ENCODE measurements around the gene RILPL1.

The RILPL1 gene

GRCh38 chr12:123524378-123524777 lies 9.1 kb downstream of the RILPL1 start:
- TF ChIP-seq, protein P1, sequence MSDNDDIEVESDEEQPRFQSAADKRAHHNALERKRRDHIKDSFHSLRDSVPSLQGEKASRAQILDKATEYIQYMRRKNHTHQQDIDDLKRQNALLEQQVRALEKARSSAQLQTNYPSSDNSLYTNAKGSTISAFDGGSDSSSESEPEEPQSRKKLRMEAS (IDR thresholded peaks at IDR 0.05; ENCODE audit: low read depth, low read length): no peak
- no peak for TF ChIP-seq CTCF (IDR thresholded peaks at IDR 0.05; ENCODE audit: low read depth, low read length)
- no peak for TF ChIP-seq MYC (IDR thresholded peaks at IDR 0.05; ENCODE audit: low read depth, low read length)
- H3K4me3 ChIP-seq (ENCODE audit: low read depth, low read length): no peak overlapping the region
- DNase-seq (ENCODE audit: low read depth): no peak

DNA sequence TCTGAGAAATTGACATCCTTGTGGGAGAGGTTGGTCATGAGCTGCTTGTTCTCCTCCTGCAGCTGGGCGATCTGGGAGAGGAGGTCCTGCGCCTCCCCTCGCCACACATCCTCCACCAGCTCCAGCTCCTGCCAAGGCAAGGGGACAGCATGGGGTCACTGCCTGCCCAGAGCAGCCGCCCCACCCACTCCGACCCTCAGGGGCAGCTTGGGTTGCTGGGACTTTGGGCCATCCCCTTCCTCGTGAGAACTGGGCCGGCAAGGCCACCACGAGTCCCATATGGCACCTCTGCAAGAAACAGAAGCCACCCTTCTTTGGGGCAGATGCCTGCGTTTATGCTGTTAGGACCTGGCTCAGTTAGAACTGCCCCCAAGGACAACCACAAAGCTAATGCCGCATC lies 10.0 kb downstream of the RILPL1 start:
- DNase-seq (ENCODE audit: low read depth): no peak
- no peak for TF ChIP-seq CTCF (IDR thresholded peaks at IDR 0.05; ENCODE audit: low read depth, low read length)
- TF ChIP-seq POLR2A (IDR thresholded peaks at IDR 0.05; ENCODE audit: extremely low read depth, insufficient read length): no peak
- TF ChIP-seq, protein P1 (IDR thresholded peaks at IDR 0.05; ENCODE audit: low read depth, low read length): no peak
- TF ChIP-seq MYC (IDR thresholded peaks at IDR 0.05; ENCODE audit: low read depth, low read length): no peak
- no peak overlapping the region for H3K4me3 ChIP-seq (ENCODE audit: low read depth, low read length)

DNA sequence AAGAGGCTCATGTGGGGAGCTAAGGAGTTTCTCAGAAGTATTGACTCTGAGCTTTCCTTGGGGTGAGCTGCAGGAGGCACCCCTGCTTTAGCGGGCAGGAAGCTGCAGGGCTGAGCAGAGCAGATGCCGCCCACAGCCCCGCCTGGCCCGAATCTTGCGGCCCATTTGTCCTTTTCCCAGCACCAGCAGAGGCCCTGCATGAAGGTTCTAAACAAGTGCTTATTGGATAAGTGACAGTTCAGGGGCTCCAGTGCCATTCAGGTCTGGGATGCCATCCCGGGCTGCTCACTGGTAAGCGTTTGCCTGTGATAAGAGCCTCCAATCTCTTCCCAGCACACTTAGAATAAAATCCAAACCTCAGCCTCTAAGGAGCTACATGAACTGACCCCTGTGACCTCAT lies 11.4 kb downstream of the RILPL1 start:
- TF ChIP-seq POLR2A (IDR thresholded peaks at IDR 0.05; ENCODE audit: extremely low read depth, insufficient read length): no peak
- TF ChIP-seq, protein P1 (IDR thresholded peaks at IDR 0.05; ENCODE audit: low read depth, low read length): no peak
- no peak for TF ChIP-seq MYC (IDR thresholded peaks at IDR 0.05; ENCODE audit: low read depth, low read length)
- TF ChIP-seq CTCF (IDR thresholded peaks at IDR 0.05; ENCODE audit: low read depth, low read length): no peak
- DNase-seq (ENCODE audit: low read depth): no peak
- no peak overlapping the region for H3K4me3 ChIP-seq (ENCODE audit: low read depth, low read length)

- TF ChIP-seq MYC (IDR thresholded peaks at IDR 0.05; ENCODE audit: low read depth, low read length): no peak
- TF ChIP-seq POLR2A (IDR thresholded peaks at IDR 0.05; ENCODE audit: extremely low read depth, insufficient read length): no peak
- TF ChIP-seq CTCF (IDR thresholded peaks at IDR 0.05; ENCODE audit: low read depth, low read length): no peak
- TF ChIP-seq, protein P1 (IDR thresholded peaks at IDR 0.05; ENCODE audit: low read depth, low read length): no peak
- DNase-seq (ENCODE audit: low read depth): no peak
Observed at GRCh38 chr12:123520567-123521474, 12.7 kb downstream of the RILPL1 start.

DNA sequence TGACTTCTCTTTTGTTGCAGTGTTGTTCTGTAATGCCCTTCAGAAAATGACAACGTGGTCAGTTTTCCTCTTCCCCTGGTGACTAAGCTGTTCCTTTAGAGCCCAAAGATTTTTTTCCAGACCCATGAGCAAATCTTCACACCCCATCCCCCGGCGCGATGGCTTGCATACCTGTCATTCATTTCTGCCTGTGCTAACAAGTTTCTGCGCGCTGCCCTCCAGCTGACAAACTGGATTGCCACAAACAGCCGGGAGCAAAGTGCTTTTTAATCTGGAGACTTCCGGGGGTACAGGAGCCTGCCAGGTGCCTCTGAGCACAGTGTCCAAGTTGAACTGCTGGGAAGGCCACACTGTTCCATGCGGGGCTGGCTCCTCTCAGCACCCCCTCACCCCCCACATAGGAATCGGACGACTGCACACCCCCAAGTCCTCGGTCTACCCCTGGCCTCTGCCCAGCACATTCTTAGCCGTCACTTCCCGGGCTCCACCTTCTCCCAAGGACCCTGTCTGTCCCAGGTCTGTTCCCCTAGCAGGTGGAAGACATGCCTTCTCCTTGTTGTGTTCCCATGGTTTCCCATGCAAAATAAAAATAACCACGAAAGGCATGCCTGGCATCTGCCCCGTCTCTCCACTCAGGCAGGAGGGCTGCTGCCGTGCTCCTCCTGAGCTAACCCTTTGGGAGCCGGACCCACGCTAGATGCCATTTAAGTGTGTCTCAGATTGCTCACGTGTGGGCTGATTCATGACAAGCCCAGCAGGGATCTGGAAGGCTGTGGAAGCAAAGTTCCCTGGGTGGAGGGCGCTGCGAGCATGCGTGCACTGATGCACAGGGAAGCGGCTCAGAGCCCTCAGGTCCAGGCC lies 14.1 kb downstream of the RILPL1 start:
- DNase-seq (ENCODE audit: low read depth): no peak
- TF ChIP-seq CTCF (IDR thresholded peaks at IDR 0.05; ENCODE audit: low read depth, low read length) (no peak), POLR2A (IDR thresholded peaks at IDR 0.05; ENCODE audit: extremely low read depth, insufficient read length) (no peak), MYC (IDR thresholded peaks at IDR 0.05; ENCODE audit: low read depth, low read length) (no peak)
- TF ChIP-seq, protein P1 (IDR thresholded peaks at IDR 0.05; ENCODE audit: low read depth, low read length): no peak

More at GRCh38 chr12:123520567-123521474, 12.7 kb downstream of the RILPL1 start:
- H3K4me3 ChIP-seq (ENCODE audit: low read depth, low read length): no peak overlapping the region

More for the DNA sequence above, 14.1 kb downstream of the RILPL1 start:
- no peak overlapping the region for H3K4me3 ChIP-seq (ENCODE audit: low read depth, low read length)
